Activated naive CD8-positive, alpha-beta T cell treated with anti-CD3 and anti-CD28 coated beads, Interleukin-2, amount 10 ng/mL, durations not matched to agents 7 days and 5 days (primary cell): ENCODE results near the gene DHX32. TPM values are rescaled to one million over a fixed set of nuclear protein-coding genes. Genes with fewer than 3 reads are reported as not detected.
"Not testable (repeated sequence)": the region's sequence is repeated elsewhere in the genome, so short reads cannot be mapped to it uniquely, and the experiment has no call there.

ENCODE experiments used
- ATAC-seq: fragments of 150-1000 bp; cut with Tn5 transposase; one replicate; pipeline ENCODE4 v1.10.0; 2021; ENCODE audit warnings: low read depth, moderate library complexity
- POLR2A ChIA-PET: fragments of 350-600 bp; sonication (Branson Sonifier 250); formaldehyde crosslinking; loops from one replicate; lab custom pipeline; 2021; ENCODE audit warnings: antibody characterized with exemption; lab: Charles Lee
- DNase-seq: peaks from one replicate; pipeline ENCODE4 v3.0.0; 2021
- H3K27ac Mint-ChIP-seq: one replicate; pipeline ENCODE4 v1.8.0; 2022; ENCODE audit warnings: mild to moderate bottlenecking, mixed read lengths
- H3K27me3 Mint-ChIP-seq: one replicate; pipeline ENCODE4 v1.8.0; 2022; ENCODE audit warnings: mild to moderate bottlenecking, moderate library complexity, mixed read lengths
- H3K36me3 Mint-ChIP-seq: one replicate; pipeline ENCODE4 v1.8.0; 2021; ENCODE audit warnings: mild to moderate bottlenecking, mixed read lengths
- H3K4me1 Mint-ChIP-seq: one replicate; pipeline ENCODE4 v1.8.0; 2021; ENCODE audit warnings: mixed read lengths
- H3K4me3 Mint-ChIP-seq: one replicate; pipeline ENCODE4 v1.8.0; 2022; ENCODE audit warnings: mild to moderate bottlenecking, moderate library complexity, mixed read lengths
- H3K9me3 Mint-ChIP-seq: one replicate; pipeline ENCODE4 v1.8.0; 2021; ENCODE audit warnings: mixed read lengths
- total RNA-seq, 2 experiments: library from RNA; stranded (reverse); gene quantifications; one replicate each; pipeline ENCODE4 v1.2.3, GENCODE V29; 2021

The DHX32 gene
- total RNA-seq, 2 experiments from 2014 or later, result 19.1 to 21.1 TPM

DNA sequence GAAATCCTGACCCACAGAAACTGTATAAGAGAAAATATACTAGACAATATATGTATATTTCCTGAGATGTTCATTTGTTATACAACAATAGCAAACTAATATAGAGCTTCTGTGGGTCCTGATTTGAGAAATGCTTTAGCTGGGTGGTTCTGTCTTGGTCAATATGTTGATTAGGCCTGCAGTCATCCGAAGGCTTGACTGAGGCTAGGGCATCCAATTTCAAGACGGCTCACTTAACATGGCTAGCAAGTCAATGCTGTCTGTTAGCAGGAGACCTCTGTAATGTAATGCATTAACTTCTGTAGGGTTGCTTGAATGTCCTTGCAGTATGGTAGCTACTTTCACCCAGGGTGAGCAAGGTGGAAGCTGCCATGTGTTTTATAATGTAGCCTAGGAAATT lies 27.7 kb upstream of the DHX32 start:
- H3K4me3 Mint-ChIP-seq, H3K9me3 Mint-ChIP-seq, H3K27me3 Mint-ChIP-seq, POLR2A ChIA-PET, H3K4me1 Mint-ChIP-seq, H3K36me3 Mint-ChIP-seq, H3K27ac Mint-ChIP-seq, ATAC-seq, DNase-seq: not testable (repeated sequence)

DNA sequence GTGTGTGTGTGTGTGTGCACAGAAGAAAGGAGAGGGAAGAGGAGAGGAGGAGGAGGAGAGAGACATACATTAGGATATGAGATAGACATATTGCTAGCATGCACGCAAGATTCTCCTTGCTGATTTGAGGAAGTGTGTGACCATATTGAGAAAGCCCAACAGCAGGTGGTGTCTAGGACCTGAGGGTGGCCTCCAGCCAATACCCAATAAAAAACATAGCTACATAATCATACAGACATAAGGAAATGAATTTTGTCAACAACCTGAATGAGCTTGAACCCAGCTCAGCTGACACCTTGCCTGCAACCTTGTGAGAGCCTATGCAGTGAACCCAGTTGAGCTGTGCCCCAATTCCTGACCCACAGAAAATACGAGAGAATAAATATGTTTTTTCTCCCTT lies 26.5 kb upstream of the DHX32 start:
- H3K4me3 Mint-ChIP-seq, H3K27ac Mint-ChIP-seq, ATAC-seq, H3K36me3 Mint-ChIP-seq, H3K4me1 Mint-ChIP-seq, H3K27me3 Mint-ChIP-seq, DNase-seq, POLR2A ChIA-PET, H3K9me3 Mint-ChIP-seq: not testable (repeated sequence)

DNA sequence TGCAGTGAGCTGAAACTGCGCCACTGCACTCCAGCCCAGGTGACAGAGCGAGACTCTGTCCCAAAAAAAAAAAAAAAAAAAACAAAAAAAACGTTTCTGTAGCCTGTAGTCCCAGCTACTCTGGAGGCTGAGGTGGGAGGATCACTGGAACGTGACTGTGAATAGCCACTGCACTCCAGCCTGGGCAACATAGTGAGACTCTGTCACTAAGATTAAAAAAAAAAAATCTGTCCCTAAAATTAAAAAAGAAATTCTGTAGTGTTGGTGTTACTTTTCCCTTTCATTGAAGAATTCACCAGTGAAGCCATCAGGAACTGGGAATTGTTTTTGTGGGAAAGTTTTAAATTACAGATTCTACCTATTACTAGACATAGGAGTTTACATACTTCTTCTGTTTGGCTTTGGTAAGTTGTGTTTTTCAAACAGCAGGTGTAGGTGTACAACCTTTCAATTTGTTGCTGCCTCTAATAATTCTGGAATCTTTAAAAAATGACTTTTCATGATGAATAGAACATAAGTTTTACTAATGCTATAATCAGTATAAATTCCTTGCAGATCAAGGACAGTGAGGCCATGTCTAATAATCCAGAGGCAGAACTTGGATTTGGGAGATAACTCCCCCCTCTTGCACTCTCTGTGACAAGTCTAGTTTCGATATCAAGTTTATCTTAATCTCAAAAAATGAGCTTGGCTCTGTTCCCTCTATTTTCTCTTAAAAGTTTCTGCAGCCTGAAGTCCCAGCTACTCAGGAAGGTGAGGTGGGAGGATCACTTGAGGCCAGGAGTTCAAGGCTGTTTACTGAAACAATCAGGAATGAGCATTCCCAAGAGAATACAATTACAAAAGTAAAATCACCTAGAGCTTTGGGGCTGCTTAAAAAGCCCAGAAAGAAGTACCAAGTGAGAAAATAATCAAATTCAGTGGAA lies 24.2 kb upstream of the DHX32 start:
- H3K27me3 Mint-ChIP-seq, H3K27ac Mint-ChIP-seq, ATAC-seq, POLR2A ChIA-PET, H3K4me1 Mint-ChIP-seq, DNase-seq, H3K36me3 Mint-ChIP-seq, H3K4me3 Mint-ChIP-seq, H3K9me3 Mint-ChIP-seq: not testable (repeated sequence)

DNA sequence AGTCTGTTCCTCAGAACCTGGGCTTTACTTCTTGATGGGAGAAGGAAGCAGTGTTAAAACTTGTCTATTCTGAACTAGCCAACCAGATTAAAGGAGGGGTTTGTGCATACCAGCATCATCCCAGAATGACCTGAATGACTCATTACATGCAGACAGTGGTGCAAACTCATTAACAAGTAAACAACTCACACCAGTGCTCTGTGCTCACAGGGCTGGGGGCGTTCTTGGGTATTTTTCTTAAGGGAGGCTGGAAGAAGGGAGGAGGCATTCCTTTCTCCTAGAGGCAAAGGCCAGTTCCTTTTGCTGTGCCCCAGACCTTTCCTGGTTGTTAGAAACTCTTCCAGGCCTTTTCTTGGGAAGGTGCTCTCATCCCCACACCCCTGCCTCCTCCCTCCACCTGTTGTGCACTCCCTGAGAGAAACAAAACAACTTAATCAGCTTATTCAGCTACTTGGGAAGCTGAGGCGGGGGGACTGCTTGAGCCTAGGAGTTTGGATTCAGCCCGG lies 22.1 kb upstream of the DHX32 start:
- POLR2A ChIA-PET, H3K4me1 Mint-ChIP-seq, H3K36me3 Mint-ChIP-seq, ATAC-seq, H3K4me3 Mint-ChIP-seq, H3K27ac Mint-ChIP-seq, H3K9me3 Mint-ChIP-seq, DNase-seq, H3K27me3 Mint-ChIP-seq: not testable (repeated sequence)

DNA sequence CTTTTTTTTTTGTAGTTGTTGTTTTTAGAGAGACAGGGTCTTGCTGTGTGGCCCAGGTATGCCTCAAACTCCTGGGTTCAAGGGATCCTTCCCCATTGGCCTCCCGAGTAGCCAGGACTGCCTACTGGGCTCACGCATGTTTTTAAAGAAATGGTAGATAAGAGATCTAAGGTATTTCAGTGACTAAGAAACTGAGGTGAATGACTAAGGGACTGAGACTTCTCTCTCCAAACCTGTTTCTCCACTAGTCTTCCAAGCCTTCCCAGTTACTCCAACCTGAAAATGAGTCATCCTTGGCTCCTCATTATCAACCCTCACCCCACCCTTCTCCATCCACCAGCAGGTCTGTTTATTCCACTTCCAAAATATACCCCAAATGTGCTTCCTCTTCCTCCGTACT lies 19.9 kb upstream of the DHX32 start:
- H3K4me3 Mint-ChIP-seq, POLR2A ChIA-PET, H3K27ac Mint-ChIP-seq, ATAC-seq, H3K27me3 Mint-ChIP-seq, DNase-seq, H3K4me1 Mint-ChIP-seq, H3K36me3 Mint-ChIP-seq, H3K9me3 Mint-ChIP-seq: not testable (repeated sequence)

DNA sequence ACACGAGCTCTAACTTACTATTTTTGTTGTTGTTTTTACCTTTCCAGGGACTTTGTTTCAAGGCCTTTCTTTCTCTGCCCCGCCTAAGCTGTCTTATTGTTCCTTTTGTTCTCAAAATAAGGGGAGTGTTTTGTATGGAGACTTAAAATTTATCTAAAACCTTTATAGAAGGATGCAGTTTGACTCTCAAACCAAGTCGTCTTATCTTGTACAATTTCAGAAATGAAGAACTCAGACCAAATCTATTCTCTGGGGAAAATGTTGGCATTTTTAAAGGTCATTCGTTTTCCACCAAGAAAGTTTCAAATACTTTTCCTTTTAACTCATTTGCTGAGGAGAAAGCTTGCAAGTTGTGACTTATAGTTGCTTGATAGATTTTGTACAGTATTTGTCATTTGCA lies 16.2 kb upstream of the DHX32 start:
- H3K4me3 Mint-ChIP-seq, result peak overlapping the region; percentile 89
- H3K27me3 Mint-ChIP-seq, H3K27ac Mint-ChIP-seq, ATAC-seq, H3K36me3 Mint-ChIP-seq, DNase-seq, H3K9me3 Mint-ChIP-seq, POLR2A ChIA-PET: not testable (repeated sequence)
- H3K4me1 Mint-ChIP-seq, result peaks cover 14% of the 10 kb centered on the region

DNA sequence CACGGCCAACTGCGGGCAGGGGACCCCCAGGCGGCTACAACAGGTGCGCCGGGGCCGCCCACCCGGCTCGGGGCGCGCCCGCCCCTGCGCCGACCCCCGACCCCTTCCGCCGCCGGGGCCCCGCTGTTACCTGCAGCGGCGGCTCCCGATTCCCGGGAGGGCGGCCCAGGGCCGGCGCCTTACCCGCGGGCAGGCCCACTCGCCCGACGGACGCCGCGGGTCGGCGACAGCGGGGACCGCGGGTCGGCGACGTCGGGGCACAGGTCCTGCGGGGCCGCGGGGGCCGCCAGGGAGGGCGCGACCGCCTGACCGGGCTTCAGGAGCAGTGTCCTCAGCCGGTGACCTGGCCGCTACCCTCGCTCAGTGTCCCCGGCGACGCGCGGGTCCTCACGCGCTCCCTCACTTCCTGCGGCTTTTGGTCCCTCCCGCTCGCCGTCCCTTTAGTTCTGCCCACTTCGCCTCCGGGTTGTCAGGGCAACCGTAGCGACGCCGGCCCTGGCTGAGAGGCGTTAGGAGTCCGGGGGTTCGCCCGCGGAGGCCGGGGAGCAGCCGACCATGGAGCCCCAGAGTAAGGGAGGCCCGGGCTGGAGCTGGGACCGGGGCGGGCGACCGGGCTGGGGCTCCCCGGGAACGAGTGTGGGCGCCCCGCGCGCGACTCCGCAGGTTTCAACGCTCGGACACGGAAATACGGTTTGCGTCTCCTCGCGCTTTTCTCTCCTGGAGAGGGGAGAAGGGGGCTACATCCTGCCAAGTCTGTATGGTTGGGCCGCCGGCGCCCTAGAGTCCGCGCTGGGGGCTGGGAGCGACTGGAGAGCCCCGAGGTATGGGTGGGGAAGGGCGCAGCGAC lies 15.2 kb upstream of the DHX32 start, which contains the start of gene FANK1:
TSS of gene FANK1 (plus strand) at position 477 of the 847 bp plus-strand sequence. CDS start at position 556, 79 bp downstream.
- H3K9me3 Mint-ChIP-seq, POLR2A ChIA-PET, H3K27me3 Mint-ChIP-seq, H3K36me3 Mint-ChIP-seq: not testable (repeated sequence)
- peaks cover 14% of the 10 kb centered on the region for H3K4me1 Mint-ChIP-seq
- peak within 1 kb of the TSS; percentile 91 for H3K4me3 Mint-ChIP-seq
- peak; percentile 87 for DNase-seq
- peak within 1 kb of the TSS; percentile 87 for H3K27ac Mint-ChIP-seq
- ATAC-seq, result peak; percentile 82

DNA sequence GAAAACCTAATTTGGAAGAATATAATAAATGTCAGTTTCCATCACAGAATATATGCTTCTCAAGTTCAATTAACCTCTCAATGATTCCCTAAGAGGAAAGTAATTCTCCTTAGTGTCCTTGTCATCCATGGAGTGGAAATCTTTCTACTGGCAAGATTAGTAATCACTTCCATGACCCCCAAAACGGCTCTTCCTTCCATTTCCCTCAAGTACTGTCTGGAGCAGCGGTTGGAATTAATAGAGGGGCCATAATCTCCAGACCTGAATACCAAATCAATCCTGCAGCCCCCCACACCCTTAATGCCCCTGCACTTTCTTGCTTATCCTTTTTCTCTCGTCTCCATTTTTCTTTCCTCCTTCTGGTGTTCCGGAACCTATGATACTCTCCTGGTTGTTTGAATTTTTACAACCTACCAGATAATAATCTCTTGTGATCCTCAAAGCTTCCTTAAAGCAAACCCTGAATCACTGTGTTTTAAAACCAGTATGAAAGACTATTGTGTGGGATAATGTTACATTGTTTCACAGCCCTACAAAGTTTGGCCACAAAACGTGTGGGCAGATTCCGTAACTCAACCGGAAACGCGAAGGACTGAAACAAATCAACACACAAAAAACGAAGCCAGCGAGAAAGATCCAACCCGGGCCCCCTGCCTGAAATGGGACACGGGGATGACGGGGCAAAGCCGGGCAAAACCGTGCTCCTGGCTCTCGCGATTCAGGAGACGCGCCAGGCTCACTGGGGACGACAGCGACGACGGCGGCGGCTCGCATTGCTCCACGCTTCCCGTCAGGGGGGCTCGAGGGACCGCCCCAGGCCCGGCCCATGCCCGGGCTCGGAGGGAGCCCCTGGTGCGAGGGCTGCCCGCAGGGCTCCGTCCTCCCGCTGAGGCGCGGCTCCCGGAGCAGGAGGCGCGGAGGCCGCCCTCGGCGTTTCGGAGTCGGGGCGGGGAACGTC lies 14.3 kb upstream of the DHX32 start:
- H3K9me3 Mint-ChIP-seq, POLR2A ChIA-PET, H3K36me3 Mint-ChIP-seq, H3K27me3 Mint-ChIP-seq: not testable (repeated sequence)
- peak; percentile 73 for ATAC-seq
- peaks cover 14% of the 10 kb centered on the region for H3K4me1 Mint-ChIP-seq
- DNase-seq, result peak; percentile 69
- peak overlapping the region; percentile 91 for H3K4me3 Mint-ChIP-seq
- H3K27ac Mint-ChIP-seq, result peak overlapping the region; percentile 87

DNA sequence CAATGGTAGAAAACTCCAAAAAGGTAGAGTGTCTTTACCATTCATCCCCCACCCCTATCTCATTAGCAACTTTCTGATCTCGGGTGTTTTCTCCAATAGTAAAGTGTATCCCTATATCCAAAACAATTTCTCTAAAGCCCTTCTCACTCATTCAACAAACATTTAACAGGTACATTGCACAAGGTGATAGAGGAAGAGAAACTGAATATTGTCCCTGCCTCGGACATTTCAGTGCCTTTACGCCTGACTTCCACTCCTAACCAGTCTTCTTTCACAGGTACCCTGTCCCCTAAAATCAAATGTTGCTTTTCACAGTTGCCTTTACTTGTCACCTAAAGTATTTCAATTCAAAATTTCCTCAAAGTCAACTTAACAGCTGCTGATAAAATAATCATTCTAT lies 13.1 kb upstream of the DHX32 start:
- H3K9me3 Mint-ChIP-seq, ATAC-seq, H3K36me3 Mint-ChIP-seq, H3K4me3 Mint-ChIP-seq, H3K27ac Mint-ChIP-seq, DNase-seq, POLR2A ChIA-PET, H3K27me3 Mint-ChIP-seq: not testable (repeated sequence)
- H3K4me1 Mint-ChIP-seq, result peaks cover 14% of the 10 kb centered on the region

DNA sequence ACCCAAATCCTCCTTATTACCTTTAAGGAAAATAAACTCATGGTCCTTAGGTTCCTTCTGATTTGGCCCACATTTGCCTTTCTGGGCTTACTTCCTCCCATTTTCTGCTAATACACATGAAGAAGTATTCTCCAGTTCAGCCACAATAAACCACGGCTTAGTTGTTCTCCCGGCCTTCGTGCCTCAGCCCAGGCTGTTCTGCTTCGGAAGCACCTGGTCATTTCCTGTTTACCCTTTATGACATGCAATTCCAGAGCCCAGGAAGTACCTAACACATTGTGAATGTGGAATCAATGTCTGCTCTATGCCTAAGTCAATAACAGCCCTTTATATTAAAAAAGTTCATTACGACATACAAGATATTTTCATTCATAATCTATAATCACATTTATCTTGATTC lies 11.3 kb upstream of the DHX32 start:
- H3K9me3 Mint-ChIP-seq, H3K27ac Mint-ChIP-seq, H3K27me3 Mint-ChIP-seq, DNase-seq, H3K36me3 Mint-ChIP-seq, POLR2A ChIA-PET, ATAC-seq, H3K4me3 Mint-ChIP-seq: not testable (repeated sequence)
- peaks cover 14% of the 10 kb centered on the region for H3K4me1 Mint-ChIP-seq

DNA sequence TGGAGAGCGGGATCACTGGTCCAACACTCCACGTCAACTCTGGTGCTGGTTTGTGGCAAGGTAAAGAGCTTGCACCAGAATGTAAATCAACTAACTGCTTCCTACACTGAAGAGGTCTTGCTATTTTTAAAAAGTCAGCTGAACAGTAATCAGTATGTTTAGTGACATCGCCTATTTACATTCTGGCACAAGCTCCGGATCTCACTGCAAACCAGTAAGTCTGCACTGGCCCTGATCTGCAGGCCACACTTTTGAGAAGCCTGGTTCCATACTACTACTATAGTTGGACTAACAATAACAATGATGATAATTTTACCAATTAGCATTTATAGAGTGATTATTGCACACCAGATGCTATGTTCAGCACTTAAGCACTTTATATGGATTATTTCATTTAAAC lies 8.3 kb upstream of the DHX32 start:
- H3K27ac Mint-ChIP-seq, H3K4me1 Mint-ChIP-seq, H3K4me3 Mint-ChIP-seq, DNase-seq, H3K9me3 Mint-ChIP-seq, H3K27me3 Mint-ChIP-seq, ATAC-seq, H3K36me3 Mint-ChIP-seq, POLR2A ChIA-PET: not testable (repeated sequence)

DNA sequence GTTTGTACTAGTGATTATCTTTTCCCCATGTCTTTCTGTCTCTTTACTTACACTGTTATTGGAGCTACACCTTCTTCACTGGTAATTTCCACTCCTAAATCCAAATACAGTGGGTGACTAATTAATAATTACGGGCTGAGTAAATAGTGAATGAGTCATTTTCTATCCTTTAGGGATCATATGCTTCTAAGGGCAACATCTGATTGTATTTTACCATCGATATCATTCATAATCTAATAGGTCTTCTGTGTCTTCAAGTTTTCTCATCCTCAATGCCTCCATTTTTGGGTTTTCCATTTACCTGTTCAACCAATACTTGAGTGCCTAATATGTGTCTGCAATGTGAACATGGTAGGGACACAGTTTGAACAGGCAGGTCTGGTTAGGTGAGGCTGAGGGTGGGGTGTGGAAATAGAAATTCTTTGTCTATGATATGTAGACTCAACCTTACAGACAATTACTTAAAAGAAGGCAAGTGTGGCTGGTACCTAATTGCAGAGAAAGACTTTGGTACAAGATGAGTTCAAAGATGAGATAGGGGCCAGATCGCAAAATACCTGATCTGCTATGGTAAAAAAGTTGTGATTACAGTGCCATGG lies 5.9 kb upstream of the DHX32 start:
- H3K4me1 Mint-ChIP-seq, result no peaks in the 10 kb centered on the region
- ATAC-seq (no peak), DNase-seq (no peak)
- no peaks in the 10 kb centered on the region for H3K9me3 Mint-ChIP-seq
- H3K27ac Mint-ChIP-seq, result no peak overlapping the region
- H3K27me3 Mint-ChIP-seq, result no peaks in the 10 kb centered on the region
- H3K4me3 Mint-ChIP-seq, result no peak overlapping the region
- POLR2A ChIA-PET, result no interaction called here
- peaks cover 2% of the 10 kb centered on the region for H3K36me3 Mint-ChIP-seq
